Measurements from ENCODE around the gene FTCDNL1.

FTCDNL1 gene

DNA sequence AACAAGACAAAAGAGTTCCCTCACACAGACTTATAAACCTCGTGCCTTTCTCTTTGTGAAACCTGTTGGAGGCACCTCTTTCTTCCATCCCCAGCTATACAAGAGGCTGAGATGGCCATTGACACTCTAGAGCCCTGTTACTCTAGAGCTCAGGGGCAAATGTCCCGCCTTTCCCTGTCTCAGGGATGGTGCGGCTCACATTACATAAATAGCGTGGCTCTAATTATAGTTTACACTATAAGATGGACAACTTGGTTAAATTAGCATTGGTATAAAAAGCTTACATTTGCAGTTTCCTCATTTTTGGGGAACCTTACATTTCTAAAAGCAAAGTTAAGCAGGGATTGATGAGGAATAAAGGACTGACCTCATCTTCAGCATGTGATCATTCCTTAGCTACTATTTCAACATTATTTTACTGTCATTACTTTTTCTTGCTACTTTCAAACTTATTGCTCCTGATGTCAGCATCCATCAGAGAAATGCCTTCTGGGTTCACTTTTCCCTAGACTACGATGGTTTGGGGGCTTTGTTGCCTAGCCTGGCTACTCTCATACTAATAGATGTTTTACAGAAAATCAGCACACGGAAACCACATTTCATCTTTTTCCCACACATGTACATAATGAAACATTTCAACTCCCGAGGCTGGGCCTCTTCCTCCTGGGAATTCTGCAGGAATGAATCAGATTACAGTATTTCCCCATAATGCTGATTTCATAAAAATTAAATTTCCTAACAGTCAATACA, 40.4 kb downstream of the FTCDNL1 start:
- Histone ChIP-seq H2AFZ (ENCODE audit: low read depth, low read length) (no peak overlapping the region), H4K20me1 (ENCODE audit: insufficient read depth, low read length) (no peaks in the 10 kb centered on the region), H3K9ac (ENCODE audit: low read depth, low read length) (no peak overlapping the region), H3K36me3 (ENCODE audit: insufficient read depth, low read length) (no peaks in the 10 kb centered on the region), H3K79me2 (ENCODE audit: insufficient read depth, low read length) (no peaks in the 10 kb centered on the region), H3K4me1 (ENCODE audit: insufficient read depth, low read length) (no peaks in the 10 kb centered on the region), H3K4me2 (ENCODE audit: insufficient read depth, low read length) (no peak overlapping the region), H3K4me3 (ENCODE audit: low read depth in 1 of 2, low read length in 2 of 2) (no peak overlapping the region), H3K27ac (ENCODE audit: low read length) (no peak overlapping the region), H3K27me3 (ENCODE audit: insufficient read depth, low read length, poor library complexity) (peaks cover 12% of the 10 kb centered on the region), H3K9me3 (ENCODE audit: insufficient read depth, low read length, severe bottlenecking) (no peaks in the 10 kb centered on the region)
- ATAC-seq (ENCODE audit: insufficient read depth, low read depth) (no peak), DNase-seq (no peak)
- TF ChIP-seq, protein P1, sequence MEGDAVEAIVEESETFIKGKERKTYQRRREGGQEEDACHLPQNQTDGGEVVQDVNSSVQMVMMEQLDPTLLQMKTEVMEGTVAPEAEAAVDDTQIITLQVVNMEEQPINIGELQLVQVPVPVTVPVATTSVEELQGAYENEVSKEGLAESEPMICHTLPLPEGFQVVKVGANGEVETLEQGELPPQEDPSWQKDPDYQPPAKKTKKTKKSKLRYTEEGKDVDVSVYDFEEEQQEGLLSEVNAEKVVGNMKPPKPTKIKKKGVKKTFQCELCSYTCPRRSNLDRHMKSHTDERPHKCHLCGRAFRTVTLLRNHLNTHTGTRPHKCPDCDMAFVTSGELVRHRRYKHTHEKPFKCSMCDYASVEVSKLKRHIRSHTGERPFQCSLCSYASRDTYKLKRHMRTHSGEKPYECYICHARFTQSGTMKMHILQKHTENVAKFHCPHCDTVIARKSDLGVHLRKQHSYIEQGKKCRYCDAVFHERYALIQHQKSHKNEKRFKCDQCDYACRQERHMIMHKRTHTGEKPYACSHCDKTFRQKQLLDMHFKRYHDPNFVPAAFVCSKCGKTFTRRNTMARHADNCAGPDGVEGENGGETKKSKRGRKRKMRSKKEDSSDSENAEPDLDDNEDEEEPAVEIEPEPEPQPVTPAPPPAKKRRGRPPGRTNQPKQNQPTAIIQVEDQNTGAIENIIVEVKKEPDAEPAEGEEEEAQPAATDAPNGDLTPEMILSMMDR (IDR thresholded peaks at IDR 0.05; ENCODE audit: borderline replicate concordance, extremely low read depth, low read length, poor library complexity, severe bottlenecking): no peak
- no peak for TF ChIP-seq EZH2 (IDR thresholded peaks at IDR 0.05; ENCODE audit: borderline replicate concordance, low read depth, low read length, severe bottlenecking)

DNA sequence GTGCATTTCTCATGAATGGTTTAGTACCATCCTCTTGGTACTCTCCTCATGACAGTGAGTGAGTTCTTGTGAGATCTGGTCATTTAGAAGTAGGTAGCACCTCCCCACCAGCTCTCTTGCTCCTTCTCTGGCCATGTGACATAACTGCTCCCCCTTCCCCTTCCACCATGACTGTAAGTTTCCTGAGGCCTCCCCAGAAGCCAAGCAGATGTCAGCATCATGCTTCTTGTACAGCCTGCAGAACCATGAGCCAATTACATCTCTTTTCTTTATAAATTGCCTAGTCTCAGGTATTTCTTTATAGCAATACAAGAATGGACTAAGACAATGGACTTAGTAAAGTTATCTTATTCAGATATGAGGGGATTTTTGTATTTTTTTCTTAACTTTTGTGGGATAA, 43.0 kb downstream of the FTCDNL1 start:
- Histone ChIP-seq H3K4me3 (ENCODE audit: low read depth in 1 of 2, low read length in 2 of 2) (no peak overlapping the region), H3K9me3 (ENCODE audit: insufficient read depth, low read length, severe bottlenecking) (no peaks in the 10 kb centered on the region), H3K36me3 (ENCODE audit: insufficient read depth, low read length) (no peaks in the 10 kb centered on the region), H3K4me1 (ENCODE audit: insufficient read depth, low read length) (no peaks in the 10 kb centered on the region), H2AFZ (ENCODE audit: low read depth, low read length) (no peak overlapping the region), H4K20me1 (ENCODE audit: insufficient read depth, low read length) (no peaks in the 10 kb centered on the region), H3K79me2 (ENCODE audit: insufficient read depth, low read length) (no peaks in the 10 kb centered on the region), H3K9ac (ENCODE audit: low read depth, low read length) (no peak overlapping the region), H3K27ac (ENCODE audit: low read length) (no peak overlapping the region), H3K4me2 (ENCODE audit: insufficient read depth, low read length) (no peak overlapping the region), H3K27me3 (ENCODE audit: insufficient read depth, low read length, poor library complexity) (peaks cover 8% of the 10 kb centered on the region)
- ATAC-seq (ENCODE audit: insufficient read depth, low read depth) (no peak), DNase-seq (no peak)
- TF ChIP-seq, protein P1 (IDR thresholded peaks at IDR 0.05; ENCODE audit: borderline replicate concordance, extremely low read depth, low read length, poor library complexity, severe bottlenecking): no peak
- TF ChIP-seq EZH2 (IDR thresholded peaks at IDR 0.05; ENCODE audit: borderline replicate concordance, low read depth, low read length, severe bottlenecking): no peak

DNA sequence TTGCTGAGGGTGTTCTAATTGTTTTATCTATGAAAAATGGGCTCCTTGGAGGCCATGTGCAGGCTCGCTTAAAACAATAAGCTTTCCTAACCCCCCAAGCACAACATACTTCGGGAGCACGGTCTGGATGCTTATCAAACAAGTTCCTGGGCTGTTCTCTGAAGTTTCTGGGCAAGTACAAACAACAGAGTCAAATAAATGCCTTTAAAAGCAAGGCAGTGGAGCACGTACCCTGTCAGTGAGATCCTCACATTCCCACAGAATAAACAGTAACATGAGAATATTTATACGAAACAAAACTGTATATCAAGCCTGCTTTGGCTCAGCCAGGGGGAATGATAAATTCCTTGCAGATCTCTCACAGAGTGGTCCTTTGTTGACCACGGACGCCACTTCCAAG, 44.8 kb downstream of the FTCDNL1 start:
- Histone ChIP-seq H3K27ac (ENCODE audit: low read length) (no peak overlapping the region), H3K36me3 (ENCODE audit: insufficient read depth, low read length) (no peaks in the 10 kb centered on the region), H3K27me3 (ENCODE audit: insufficient read depth, low read length, poor library complexity) (peaks cover under 1% of the 10 kb centered on the region), H2AFZ (ENCODE audit: low read depth, low read length) (no peak overlapping the region), H3K9me3 (ENCODE audit: insufficient read depth, low read length, severe bottlenecking) (no peaks in the 10 kb centered on the region), H3K79me2 (ENCODE audit: insufficient read depth, low read length) (no peaks in the 10 kb centered on the region), H3K4me3 (ENCODE audit: low read depth in 1 of 2, low read length in 2 of 2) (no peak overlapping the region), H3K9ac (ENCODE audit: low read depth, low read length) (no peak overlapping the region), H3K4me1 (ENCODE audit: insufficient read depth, low read length) (no peaks in the 10 kb centered on the region), H3K4me2 (ENCODE audit: insufficient read depth, low read length) (no peak overlapping the region), H4K20me1 (ENCODE audit: insufficient read depth, low read length) (no peaks in the 10 kb centered on the region)
- TF ChIP-seq, protein P1 (IDR thresholded peaks at IDR 0.05; ENCODE audit: borderline replicate concordance, extremely low read depth, low read length, poor library complexity, severe bottlenecking): no peak
- TF ChIP-seq EZH2 (IDR thresholded peaks at IDR 0.05; ENCODE audit: borderline replicate concordance, low read depth, low read length, severe bottlenecking): no peak
- no peak for DNase-seq
- no peak for ATAC-seq (ENCODE audit: insufficient read depth, low read depth)

Measured in DND-41 (cell line).